ENCODE measurements around the gene ABHD5. TPM values are rescaled to one million over a fixed set of nuclear protein-coding genes. Genes with fewer than 3 reads are reported as not detected.

ABHD5 gene
- total RNA-seq: 10 to 100 TPM in 3 of 4 donors, 1 to 10 TPM in 1; 2.8 to 21.3 (median 12.2) TPM

DNA sequence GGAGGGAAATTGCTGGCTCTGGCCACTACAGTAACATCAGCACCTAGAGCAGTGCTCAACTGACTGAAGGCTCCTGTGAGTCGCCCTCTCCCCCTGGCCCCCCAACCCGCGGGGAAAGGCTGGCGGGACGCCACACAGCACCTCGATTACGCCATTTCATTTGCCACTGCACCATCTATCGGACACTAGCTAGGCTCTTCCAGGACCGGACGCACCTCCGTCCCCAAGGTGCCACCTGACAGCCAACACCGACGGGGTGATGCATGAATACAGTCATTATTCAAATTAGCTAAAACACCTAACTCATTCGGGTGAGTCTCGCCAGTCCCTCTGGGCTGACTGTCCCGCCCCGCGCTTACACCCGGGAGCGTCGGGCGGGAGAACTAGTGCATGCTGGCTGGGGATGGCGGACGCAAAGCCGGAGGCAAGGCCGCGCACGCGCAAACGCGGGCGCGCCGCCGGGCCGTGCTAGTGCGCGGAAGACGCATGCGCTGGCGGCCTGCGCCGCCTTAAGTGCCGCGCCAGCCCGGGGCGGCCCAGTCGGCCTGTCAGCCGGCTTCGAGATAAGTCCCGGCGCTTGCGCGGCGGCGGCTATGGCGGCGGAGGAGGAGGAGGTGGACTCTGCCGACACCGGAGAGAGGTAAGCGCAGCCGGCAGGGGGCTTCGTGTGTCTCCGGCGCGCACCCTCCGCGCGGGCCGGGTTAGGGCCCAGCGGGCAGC, at the start of gene ABHD5:
TSS of gene ABHD5 (plus strand) at position 539 of the 720 bp plus-strand sequence. CDS start at position 594, 55 bp downstream.
- peak; percentile 83 to 92 for DNase-seq
- H3K4me3 ChIP-seq: peak within 1 kb of the TSS; percentile 42 to 82
- TF ChIP-seq POLR2A (IDR thresholded peaks at IDR 0.05): peak; percentile 95 to 99
- TF ChIP-seq, protein P1, sequence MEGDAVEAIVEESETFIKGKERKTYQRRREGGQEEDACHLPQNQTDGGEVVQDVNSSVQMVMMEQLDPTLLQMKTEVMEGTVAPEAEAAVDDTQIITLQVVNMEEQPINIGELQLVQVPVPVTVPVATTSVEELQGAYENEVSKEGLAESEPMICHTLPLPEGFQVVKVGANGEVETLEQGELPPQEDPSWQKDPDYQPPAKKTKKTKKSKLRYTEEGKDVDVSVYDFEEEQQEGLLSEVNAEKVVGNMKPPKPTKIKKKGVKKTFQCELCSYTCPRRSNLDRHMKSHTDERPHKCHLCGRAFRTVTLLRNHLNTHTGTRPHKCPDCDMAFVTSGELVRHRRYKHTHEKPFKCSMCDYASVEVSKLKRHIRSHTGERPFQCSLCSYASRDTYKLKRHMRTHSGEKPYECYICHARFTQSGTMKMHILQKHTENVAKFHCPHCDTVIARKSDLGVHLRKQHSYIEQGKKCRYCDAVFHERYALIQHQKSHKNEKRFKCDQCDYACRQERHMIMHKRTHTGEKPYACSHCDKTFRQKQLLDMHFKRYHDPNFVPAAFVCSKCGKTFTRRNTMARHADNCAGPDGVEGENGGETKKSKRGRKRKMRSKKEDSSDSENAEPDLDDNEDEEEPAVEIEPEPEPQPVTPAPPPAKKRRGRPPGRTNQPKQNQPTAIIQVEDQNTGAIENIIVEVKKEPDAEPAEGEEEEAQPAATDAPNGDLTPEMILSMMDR (IDR thresholded peaks at IDR 0.05): peak in 3 of 4 experiments; percentile 5 to 33 (median 27)
- peak within 1 kb of the TSS; percentile 78 to 90 for H3K27ac ChIP-seq
- H3K9me3 ChIP-seq: no peaks in the 10 kb centered on the region
- intact Hi-C loops (cut with DNase I; ENCODE audit: low total_unique reads): no loop called here
- no peaks in the 10 kb centered on the region for H3K27me3 ChIP-seq
- H3K4me1 ChIP-seq: peaks cover 0 to 5% of the 10 kb centered on the region in 2 donors
- no peaks in the 10 kb centered on the region for H3K36me3 ChIP-seq

GRCh38 chr3:43641306-43642114, 49.2 kb upstream of the ABHD5 start:
- DNase-seq: no peak
- no peak overlapping the region for H3K27ac ChIP-seq
- no peaks in the 10 kb centered on the region for H3K4me1 ChIP-seq
- no peak for TF ChIP-seq POLR2A (IDR thresholded peaks at IDR 0.05)
- H3K4me3 ChIP-seq: no peak overlapping the region
- H3K27me3 ChIP-seq: no peaks in the 10 kb centered on the region
- intact Hi-C loops (cut with DNase I; ENCODE audit: low total_unique reads): no loop called here
- no peaks in the 10 kb centered on the region for H3K36me3 ChIP-seq
- H3K9me3 ChIP-seq: no peaks in the 10 kb centered on the region

- Histone ChIP-seq H3K9me3 (no peaks in the 10 kb centered on the region), H3K36me3 (no peaks in the 10 kb centered on the region), H3K4me3 (no peak overlapping the region), H3K27ac (no peak overlapping the region), H3K4me1 (no peaks in the 10 kb centered on the region), H3K27me3 (no peaks in the 10 kb centered on the region)
- TF ChIP-seq, protein P1 (IDR thresholded peaks at IDR 0.05): no peak
- no peak for TF ChIP-seq POLR2A (IDR thresholded peaks at IDR 0.05)
- intact Hi-C loops (cut with DNase I; ENCODE audit: low total_unique reads): no loop called here
- DNase-seq: no peak
Measured at GRCh38 chr3:43644443-43644842, 46.3 kb upstream of the ABHD5 start.

- H3K4me1 ChIP-seq: no peaks in the 10 kb centered on the region
- H3K4me3 ChIP-seq: no peak overlapping the region
- intact Hi-C loops (cut with DNase I; ENCODE audit: low total_unique reads): no loop called here
- no peak for DNase-seq
- no peak overlapping the region for H3K27ac ChIP-seq
- no peaks in the 10 kb centered on the region for H3K9me3 ChIP-seq
- H3K36me3 ChIP-seq: no peaks in the 10 kb centered on the region
- no peak for TF ChIP-seq POLR2A (IDR thresholded peaks at IDR 0.05)
- TF ChIP-seq, protein P1 (IDR thresholded peaks at IDR 0.05): no peak
- no peaks in the 10 kb centered on the region for H3K27me3 ChIP-seq
Measured at GRCh38 chr3:43647331-43648166, 43.2 kb upstream of the ABHD5 start.

DNA sequence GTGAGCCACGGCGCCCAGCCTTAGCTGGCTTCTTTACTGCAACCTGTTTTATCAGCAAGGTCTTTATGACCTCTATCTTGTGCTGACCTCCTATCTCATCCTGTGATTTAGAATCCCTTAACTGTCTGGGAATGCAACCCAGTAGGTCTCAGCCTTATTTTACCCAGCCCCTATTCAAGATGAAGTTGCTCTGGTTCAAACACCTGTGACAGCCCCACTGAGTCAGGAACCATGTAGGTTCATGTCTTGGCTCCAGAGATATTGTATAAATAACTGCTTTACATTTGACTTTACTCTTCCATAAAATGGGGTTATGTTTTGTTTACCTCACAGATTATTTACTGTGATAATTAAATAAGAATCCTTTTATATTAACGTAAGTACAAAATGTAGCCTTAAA, 41.8 kb upstream of the ABHD5 start:
- intact Hi-C loops (cut with DNase I; ENCODE audit: low total_unique reads): no loop called here
- DNase-seq: no peak
- Histone ChIP-seq H3K27me3 (no peaks in the 10 kb centered on the region), H3K36me3 (no peaks in the 10 kb centered on the region), H3K9me3 (no peaks in the 10 kb centered on the region), H3K27ac (no peak overlapping the region), H3K4me1 (no peaks in the 10 kb centered on the region), H3K4me3 (no peak overlapping the region)
- TF ChIP-seq, protein P1 (IDR thresholded peaks at IDR 0.05): no peak
- TF ChIP-seq POLR2A (IDR thresholded peaks at IDR 0.05): no peak

All from uterus (tissue), 4 donors.